ENCODE results near the gene PLCD3.
A peak's percentile ranks its signal among the peaks of the same experiment; 100 is the strongest.

The PLCD3 gene

GRCh38 chr17:45067637-45068036 lies 64.7 kb downstream of the PLCD3 start:
- no peak for DNase-seq

DNA sequence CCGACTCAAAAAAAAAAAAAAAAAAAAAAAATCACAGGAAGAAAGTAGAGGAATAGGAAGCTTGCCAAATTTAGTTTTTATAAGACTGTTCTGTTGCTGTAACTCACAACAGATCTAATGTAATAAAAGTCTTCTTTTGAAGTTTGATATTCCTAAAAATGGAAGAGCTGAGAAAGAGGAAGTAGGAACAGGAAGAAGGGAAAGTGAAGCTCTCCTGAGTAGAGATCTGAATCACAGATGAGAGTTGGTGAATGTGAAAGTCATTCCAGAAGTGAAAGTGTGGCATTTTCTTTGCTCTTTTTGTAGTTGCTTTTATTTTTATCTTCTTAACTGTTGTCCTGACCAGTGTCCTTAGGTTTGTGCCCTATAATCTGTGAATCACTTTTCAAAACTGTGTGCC lies 69.1 kb downstream of the PLCD3 start:
- DNase-seq: peak in 1 of 5 experiments; percentile 43

- DNase-seq: no peak
Measured at GRCh38 chr17:45061606-45062205, 70.6 kb downstream of the PLCD3 start.

- DNase-seq: peak; percentile 82 to 99 (median 94)
Measured at GRCh38 chr17:45060797-45061605, 71.3 kb downstream of the PLCD3 start, which contains the start of gene NMT1. Gene NMT1, plus strand, starts transcription at chr17:45061317. Its CDS starts 13 bp downstream, at chr17:45061330.

DNA sequence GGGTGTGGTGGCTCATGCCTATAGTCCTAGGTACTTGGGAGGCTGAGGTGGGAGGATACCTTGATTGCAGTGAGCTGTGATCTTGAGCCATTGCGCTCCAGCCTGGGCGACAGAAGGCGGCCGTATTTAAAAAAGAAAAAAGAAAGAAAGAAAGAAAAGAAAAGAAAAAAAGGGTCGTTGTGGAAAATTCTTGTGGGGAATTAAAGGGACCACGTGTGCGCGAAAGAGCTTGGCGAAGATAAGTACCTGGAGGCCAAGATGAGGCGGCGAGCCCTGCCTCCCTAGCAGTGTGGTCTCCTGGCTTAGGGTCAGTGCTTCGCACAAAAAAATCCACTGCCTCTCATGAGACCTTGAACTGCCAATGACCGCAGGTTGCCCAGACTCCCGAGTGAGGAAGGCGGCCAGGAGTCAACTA lies 71.9 kb downstream of the PLCD3 start:
- no peak for DNase-seq
